DND-41 (cell line): ENCODE data around the gene MATN1.

Source experiments
- CTCF ChIP-seq: IDR thresholded peaks from 2 replicates; pipeline ENCODE4 v1.5.1; 2012; ENCODE audit warnings: borderline replicate concordance, low read length, moderate library complexity, mild to moderate bottlenecking; ENCODE audit not compliant: poor library complexity, severe bottlenecking; ENCODE audit errors: extremely low read depth
- EZH2 ChIP-seq: IDR thresholded peaks from 3 replicates; pipeline ENCODE4 v1.6.1; 2012; ENCODE audit warnings: borderline replicate concordance, low read depth, mild to moderate bottlenecking, moderate library complexity, low read length, inconsistent platforms; ENCODE audit not compliant: severe bottlenecking

- TF ChIP-seq EZH2 (no peak), CTCF (no peak)
Measured at GRCh38 chr1:30762930-30763650, 39.7 kb upstream of the MATN1 start.
